GM19324 (cell line): Measurements from ENCODE around the gene ABCC11.
"Not testable (repeated sequence)": the region's sequence is repeated elsewhere in the genome, so short reads cannot be mapped to it uniquely, and the experiment has no call there.

Experiments used
- ATAC-seq: cut with Tn5 transposase; IDR thresholded peaks from one replicate; pipeline ENCODE4 v1.9.1; 2021; ENCODE audit warnings: mild to moderate bottlenecking, moderate library complexity; ENCODE audit not compliant: unreplicated experiment, low FRiP score

ABCC11 gene

DNA sequence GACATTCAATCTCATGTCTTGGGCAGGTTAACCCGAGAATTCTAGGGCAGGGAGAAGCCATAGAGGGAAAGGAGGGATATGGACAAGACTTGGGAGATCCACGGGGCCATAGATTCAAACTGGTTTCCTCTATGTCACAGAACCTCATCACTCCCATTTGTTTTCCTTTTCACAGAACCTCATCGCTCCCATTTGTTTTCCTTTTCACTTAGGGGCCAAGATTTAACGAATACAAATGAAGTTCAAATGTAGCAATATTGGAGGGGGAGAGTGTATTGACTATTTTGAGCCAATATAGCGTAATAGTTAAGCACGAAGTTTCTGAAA, 42.6 kb downstream of the ABCC11 start:
- ATAC-seq, result no peak

DNA sequence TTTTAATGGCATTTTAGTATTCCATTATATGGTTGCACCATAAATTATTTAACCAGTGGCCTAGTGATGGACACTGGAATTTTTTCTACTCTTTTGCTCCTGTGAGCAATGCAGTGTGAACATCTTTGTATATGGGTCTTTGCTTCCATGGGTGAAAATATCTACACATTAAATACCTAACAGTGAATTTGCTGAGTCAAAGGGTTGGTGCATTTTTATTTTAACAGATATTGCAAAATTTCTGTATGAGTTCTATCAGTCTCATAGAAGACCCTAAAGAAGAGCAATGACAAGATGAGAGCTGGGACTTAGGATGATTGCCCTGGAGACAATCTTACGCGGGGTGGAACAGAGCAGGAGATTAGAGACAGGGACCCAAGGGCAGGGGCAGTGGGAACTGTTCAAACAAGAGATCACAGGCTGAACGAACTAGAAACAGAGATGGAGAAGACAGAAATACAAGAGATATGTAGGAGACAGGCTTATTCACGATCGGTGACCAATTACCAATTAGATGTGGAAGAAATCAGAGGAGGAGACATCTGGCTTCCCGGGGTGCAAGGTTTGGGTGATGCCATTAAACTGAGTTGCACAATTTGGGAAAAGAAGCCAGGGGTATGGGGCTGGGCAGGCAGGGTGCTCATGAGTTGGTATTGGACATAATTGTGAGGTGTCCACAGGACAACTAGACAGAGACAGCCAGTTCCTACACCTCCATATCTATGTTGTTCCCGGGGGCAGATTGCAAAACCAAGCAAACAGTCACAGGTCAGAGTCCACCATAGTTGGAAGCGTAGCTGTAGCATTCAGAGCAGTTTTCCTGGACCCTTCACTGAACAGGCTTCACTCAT, 43.1 kb downstream of the ABCC11 start:
- no peak for ATAC-seq

DNA sequence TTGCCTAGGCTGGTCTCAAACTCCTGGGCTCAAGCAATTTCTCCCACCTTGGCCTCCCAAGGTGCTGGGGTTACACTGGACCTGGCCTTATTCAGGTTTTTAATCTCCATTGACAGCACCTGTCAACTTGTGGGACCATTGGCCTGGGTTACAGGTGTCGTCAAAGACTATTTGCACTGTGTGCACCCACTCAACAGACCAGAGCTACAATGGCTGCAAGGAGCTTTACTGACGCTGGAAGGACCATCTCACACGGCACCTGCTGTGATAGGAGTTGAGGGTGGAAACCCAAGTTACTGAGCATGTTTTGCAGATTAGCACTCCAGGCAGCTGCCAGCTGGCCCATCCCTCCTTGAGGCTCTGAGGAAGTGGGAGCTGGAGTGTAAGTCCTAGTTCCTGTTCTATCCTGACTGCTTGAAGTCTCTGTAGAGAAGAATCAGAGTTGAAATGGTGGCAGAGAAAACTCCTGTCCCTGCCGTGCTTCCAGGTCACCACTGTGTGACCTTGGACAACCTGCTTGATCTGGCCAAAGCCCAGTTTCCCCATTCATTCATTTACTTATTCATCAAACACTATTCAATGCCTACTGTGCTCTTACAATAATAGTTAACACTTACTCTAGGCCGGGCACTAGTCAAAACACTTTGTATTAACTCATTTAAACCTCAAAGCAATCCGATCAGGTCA, 45.7 kb downstream of the ABCC11 start:
- ATAC-seq, result no peak

DNA sequence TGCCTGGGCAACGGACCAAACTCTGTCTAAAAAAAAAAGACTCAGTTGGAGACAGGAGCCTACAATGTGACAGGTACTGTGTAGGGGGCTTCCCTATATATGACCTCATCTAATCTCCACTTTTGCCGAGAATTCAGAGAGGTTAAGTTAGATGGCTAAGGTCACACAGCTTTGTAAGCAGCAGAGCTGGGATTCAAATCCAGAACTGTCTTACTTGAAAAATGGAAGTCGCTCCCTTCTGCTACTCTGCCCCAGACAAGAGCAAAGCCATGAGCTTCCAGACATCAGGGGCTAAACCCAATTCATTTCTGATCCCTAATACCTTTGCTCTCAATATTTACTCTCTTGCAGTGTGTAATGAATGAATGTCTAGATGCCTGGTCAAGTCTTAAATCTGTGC, 50.0 kb downstream of the ABCC11 start:
- no peak for ATAC-seq

DNA sequence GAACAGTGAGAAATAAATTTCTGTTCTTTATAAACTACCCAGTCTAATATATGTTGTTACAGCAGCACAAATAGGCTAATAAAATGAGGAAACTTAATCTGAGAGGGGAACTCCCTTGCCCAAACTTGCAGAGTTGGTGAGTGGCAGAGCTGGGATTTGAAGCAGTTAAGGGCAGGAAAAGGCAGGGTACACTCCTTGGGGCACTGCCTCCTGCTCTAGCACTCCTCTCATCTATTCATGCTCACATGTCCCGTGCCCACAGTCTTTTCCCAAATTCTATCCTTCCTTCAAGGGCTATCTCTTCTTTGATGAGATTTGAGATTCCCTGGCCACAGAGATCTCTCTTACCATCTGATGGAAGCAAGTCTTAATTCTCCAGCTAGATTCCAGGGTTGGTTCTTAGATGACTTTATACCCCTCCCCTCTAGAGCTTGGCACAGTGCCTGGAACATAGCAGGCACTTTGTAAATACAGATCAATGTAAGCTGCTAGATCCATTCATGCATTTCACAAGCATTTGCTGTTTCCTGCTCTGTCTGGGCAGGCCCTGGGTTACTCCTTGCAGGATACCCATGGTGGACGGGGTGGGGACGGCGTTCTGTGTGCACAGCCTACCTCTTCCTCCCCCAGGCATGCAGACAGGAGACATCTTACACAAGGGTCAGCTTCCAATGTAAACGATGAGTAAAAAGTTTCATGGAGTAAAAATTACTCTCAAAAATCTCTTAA, 52.3 kb downstream of the ABCC11 start:
- ATAC-seq, result no peak

DNA sequence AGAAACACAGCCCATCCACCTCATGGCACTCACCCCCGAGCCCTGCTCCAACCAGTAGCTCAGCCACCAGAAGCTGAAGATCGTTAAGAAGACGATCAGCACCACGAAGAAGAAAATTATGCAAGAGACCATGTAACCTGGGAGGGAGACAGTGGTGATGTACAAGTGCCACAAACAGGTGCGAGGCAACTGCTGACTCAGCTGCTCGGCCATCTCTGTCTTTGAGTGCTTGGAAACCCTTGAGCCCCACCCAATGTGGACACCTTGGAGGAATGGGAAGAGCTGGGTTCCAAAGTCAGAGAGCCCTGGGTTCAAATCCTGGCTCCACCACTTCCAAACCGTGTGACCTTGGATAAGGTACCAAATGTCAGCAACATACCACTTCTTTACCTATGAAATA, 53.5 kb downstream of the ABCC11 start:
- ATAC-seq, result no peak

DNA sequence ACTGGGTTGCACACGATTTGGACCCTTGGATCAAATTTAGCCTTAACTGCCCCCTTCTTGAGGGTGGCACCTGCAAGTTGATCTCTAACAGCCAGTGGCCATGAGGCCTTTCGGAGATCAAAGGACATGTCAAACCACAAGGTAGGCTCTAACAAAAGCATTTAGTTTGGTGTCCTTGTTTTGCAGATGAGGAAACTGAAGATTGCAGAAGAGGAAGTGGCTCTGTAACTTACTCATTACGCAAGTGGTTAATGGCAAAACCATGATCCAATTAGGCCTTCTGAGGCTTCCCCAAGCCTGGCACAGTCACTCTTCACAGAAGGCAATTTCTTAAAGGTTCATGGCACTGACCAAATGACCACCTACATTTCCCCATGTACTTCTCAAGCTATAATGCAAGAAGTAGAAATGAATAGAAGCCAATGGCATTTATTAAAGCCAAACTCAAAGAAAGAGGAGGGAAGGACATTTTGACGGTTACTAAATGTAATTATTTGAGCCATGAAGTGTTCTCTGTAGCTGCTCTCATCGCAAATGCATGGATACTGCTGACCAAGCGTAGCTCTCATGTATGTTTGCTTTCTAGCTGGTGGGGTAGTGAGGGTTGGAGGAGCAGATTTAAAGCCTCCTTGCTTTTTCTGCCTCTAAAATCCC, 58.8 kb downstream of the ABCC11 start:
- peak; percentile 75 for ATAC-seq

DNA sequence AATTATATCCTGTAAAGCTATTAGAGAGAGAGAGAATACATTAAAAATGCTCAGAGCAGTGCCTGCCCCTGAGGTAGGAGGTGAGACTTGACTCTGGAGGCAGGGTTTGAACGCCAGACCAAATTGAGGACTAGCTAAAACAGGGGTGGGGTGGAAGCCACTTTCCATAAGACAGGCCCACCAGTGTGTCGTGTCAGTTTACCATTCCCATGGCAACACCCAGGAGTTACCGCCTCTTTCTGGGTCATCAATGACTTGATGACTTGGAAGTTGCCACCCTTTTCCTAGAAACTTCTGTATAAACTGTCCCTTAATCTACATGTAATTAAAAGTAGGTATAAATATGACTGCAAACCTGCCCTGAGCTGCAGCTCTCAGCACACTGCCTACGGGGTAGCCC, 59.6 kb downstream of the ABCC11 start:
- no peak for ATAC-seq

DNA sequence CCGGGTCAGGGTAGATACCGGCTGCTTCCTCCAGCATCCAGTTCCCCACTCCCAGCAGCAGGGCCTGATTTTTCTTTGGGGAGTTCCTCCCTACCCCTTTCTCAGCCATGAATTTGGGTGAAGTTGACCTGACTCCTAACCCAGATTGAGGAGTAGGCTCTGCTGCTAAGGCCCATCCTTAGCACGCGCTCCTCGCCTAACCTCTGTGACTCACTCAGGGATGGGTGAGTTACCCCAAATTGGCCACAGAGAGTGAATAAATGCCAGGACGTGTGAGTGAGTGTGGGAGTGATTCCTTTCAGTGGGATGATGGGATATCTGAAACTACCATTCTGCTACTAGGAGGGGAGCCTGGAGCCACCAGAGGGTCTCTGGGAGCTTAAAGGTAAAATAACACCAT, 62.7 kb downstream of the ABCC11 start:
- ATAC-seq, result no peak

DNA sequence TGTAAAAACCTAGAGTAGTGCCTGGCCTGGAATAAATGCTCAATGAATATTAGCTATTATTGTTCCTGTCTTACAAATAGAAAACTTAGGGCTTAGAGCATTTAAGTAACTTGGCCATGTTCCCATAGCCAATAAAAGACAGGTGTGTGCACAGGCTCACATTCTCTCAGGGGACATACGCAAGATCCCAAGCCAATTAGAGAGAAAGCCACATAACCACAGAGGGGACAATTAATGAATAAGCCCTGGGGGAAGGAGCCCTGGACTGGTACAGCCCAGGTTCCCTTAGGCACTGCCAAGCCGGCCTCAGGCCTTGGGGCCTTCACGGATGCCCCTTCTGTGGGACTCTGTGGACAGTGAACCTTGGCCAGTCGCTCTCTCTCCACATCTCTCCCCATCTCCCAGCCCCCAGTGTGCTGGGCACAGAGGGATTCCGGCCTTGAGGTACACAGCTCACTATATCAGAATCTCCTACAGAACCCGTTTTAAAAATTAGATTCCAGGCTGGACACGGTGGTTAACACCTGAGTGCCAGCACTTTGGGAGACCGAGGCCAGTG, 64.3 kb downstream of the ABCC11 start:
- no peak for ATAC-seq

DNA sequence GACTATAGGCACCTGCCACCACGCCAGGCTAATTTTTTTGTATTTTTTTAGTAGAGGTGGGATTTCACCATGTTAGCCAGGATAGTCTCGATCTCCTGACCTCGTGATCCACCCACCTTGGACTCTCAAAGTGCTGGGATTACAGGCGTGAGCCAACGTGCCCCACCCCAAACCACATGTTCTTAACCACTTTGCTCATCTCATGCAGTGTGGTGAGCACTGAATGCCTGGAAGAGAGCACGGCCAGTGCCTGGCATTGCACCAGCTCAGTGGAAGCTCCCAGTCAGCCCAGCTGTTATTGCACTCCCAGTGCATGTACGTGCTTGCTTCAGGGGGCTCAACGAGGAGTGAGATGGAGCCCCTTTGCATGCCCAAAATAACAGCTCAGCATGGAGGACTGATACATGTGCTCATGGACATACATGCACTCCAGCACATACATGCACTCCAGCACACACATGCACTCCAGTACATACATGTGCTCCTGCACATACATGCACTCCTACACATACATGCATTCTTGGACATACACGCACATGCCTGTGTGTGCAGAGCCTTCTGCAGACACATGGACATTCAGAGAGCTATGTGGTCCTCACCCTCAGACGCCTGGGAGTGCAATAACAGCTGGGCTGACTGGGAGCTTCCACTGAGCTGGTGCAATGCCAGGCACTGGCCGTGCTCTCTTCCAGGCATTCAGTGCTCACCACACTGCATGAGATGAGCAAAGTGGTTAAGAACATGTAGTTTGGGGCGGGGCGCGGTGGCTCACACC, 65.4 kb downstream of the ABCC11 start:
- ATAC-seq, result not testable (repeated sequence)

DNA sequence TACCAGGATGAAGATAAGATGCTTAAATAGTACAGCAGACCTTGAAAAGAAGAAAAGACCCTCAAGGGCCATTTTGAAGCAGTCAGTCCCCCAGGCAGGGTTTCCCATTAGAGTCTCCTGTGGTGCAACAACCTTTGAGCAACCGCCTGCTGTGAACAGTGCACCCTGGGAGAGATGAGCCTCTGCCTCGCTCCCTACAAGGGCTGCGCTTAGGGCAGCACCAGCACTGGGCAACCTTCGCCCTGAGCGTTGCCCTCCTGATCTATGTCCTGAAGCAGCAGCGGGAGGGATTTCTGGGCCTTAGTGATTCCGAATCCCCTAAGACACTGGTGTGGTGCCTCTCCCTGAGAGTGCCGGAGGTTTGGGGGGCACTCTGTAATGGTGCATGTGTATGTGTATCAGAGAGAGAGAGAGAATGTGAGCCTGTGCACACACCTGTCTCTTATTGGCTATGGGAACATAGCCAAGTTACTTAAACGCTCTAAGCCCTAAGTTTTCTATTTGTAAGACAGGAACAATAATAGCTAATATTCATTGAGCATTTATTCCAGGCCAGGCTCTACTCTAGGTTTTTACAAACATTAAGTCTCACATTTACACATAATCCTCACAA, 66.4 kb downstream of the ABCC11 start:
- ATAC-seq, result no peak

DNA sequence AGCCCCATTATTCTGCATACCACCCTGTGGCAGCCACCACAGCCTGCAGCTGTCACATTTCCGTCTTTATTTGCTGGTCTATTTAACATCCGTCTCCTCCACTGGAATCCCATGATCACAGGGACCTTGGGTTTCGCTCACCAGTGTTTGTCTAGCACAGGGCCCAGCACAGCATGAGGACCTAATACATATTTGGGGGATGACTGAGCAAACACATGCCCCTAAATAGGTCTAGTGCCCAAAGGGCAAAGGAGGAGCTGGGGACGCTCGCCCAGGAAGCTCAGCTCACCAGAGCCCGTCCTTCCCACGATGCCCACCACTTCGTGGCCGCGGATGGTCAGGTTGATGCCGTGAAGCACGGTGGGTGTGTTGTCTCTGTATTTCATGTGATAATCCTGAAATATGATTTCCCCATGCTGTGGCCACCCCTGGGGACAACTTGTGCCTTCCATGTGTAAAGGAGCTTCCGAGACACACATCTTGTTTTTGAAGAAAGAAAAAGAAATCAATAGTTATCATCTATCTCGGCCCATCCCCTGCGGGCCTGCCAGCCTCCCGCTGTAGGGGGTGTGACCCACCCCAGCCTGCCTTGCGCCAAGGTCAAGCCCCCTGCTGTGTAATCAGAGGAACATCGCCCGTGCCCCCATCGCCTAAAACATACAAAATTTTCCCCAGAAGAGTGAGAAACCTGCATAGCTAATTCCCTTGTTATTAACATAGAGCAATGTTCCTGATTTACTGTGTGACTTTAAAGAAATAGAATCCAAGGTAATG, 70.5 kb downstream of the ABCC11 start:
- no peak for ATAC-seq

DNA sequence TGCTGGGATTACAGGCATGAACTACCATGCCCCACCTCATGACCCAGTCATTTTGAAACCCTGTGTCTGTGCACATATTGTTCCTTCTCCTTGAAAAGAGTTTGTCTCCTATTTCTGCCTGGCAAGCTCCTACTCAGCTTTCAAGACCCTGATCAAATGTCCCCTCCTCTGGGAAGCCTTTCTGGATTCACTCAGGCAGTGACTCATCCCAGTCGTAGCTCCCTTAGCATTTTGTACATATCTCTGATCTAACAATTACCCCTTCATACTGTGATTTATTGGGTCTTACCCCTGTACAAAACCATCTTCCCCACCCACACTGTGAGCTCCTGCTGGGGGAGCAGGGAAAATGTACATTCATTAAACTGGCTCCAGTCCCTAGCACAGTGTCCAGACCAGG, 73.5 kb downstream of the ABCC11 start:
- ATAC-seq, result no peak

DNA sequence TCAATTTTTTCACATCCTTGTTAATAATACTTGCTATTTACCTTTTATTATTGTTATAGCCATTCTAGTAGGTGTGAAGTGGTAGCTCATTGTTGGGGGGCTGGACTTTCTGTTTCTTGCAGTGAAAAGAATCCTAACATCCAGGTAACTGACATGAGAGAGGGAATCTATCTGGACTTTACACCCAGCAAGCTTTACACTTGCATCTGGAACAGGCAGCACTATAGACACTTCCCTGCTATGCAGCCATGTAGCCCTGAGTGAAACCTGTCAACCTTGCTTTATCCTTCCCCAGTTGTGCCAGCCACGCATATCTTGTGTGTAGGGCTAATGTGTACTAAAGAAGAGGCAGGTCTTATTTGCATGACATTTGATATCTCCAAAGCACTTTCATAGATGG, 74.7 kb downstream of the ABCC11 start:
- ATAC-seq, result no peak

DNA sequence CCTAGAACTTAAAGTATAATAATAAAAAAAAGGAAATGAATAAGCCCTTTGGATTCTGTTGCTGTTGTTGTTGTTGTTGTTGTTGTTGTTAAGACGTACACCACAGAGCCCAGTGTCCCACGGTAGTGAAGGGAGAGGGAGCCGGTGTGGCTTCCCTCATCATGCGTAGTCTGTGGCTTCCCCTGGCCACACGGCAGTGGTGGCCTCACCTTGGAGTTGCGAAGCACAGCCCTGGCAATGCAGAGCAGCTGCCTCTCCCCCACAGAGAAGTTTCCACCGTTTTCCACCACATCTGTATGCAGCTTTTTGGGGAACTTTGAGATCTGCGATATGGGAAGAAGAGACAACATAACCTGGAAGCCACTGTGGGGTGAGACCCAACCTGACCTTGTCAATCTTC, 77.4 kb downstream of the ABCC11 start:
- no peak for ATAC-seq

DNA sequence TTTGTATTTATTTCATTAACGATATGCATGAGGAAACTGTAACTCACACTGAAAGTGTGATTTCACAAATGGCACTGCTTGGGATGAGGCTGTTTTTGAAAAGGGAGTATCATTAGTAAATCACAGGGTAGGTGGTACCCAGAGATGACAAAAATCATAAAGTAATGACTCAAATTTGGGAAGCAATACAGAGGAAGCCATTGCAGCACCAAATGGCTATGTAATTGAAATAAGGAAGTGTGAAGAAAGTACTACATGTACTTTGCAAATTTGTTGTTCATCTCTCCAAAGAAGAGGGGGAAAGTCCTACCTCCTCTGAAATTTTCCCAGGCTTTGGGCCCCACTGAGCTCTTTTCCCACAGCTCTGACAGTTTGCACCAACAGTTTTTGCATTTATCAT, 79.3 kb downstream of the ABCC11 start:
- no peak for ATAC-seq

DNA sequence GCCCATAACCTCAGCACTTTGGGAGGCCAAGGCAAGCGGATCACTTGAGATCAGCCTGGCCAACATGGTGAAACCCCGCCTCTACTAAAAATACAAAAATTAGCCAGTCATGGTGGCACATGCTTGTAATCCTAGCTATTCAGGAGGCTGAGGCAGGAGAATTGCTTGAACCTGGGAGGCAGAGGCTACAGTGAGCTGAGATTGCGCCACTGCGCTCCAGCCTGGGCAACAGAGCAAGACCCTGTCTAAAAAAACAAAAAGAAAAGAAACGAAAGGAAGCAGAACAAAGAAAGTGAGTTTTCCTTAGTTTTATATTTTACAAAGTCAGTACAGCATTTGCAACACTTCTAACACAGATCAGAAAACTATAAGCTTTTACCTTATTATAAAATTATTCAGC, 80.7 kb downstream of the ABCC11 start:
- not testable (repeated sequence) for ATAC-seq
